SU-DHL-6 (cell line): Measurements from ENCODE around the gene SLC38A10.

Experiments
- EZH2phosphoT487 ChIP-seq: fragments of 200-600 bp; sonication (generic), shearing (Covaris generic); conservative IDR thresholded peaks from 2 replicates; pipeline ENCODE4 v1.6.1; 2018; ENCODE audit warnings: mild to moderate bottlenecking, antibody characterized with exemption, low read length, moderate library complexity, mixed read lengths
- TF ChIP-seq, protein P1 (sequence below): fragments of 200-600 bp; sonication (generic); IDR thresholded peaks from one replicate; pipeline ENCODE4 v1.5.1; 2017; ENCODE audit warnings: antibody characterized with exemption, mild to moderate bottlenecking, low read length, moderate library complexity; ENCODE audit not compliant: insufficient read depth, poor library complexity, severe bottlenecking

DNA sequence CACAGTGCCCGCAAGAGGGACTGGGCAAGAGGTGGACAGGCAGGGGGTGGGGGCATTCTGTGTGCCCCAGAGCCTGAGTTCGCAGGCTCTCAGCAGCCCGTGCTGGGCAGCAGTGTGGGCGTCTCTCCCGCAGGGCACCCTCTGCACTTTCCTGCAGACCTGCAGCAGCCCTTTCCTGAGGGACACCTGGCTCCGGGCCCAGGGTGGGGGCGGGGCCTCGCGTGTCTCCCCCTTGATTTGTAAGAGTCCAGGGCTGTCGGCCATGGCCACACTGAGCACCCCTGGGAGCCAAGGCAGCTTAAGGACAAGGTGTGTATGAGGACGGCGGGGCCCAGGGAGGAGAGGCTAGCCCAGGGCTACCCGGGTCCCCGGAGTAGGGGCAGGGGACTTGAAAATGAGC is 33.4 kb upstream of the SLC38A10 start:
- TF ChIP-seq, protein P1, sequence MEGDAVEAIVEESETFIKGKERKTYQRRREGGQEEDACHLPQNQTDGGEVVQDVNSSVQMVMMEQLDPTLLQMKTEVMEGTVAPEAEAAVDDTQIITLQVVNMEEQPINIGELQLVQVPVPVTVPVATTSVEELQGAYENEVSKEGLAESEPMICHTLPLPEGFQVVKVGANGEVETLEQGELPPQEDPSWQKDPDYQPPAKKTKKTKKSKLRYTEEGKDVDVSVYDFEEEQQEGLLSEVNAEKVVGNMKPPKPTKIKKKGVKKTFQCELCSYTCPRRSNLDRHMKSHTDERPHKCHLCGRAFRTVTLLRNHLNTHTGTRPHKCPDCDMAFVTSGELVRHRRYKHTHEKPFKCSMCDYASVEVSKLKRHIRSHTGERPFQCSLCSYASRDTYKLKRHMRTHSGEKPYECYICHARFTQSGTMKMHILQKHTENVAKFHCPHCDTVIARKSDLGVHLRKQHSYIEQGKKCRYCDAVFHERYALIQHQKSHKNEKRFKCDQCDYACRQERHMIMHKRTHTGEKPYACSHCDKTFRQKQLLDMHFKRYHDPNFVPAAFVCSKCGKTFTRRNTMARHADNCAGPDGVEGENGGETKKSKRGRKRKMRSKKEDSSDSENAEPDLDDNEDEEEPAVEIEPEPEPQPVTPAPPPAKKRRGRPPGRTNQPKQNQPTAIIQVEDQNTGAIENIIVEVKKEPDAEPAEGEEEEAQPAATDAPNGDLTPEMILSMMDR: no peak
- no peak for TF ChIP-seq EZH2phosphoT487
